CD4-positive, alpha-beta T cell (primary cell): Measurements from ENCODE around the gene TEAD2. TPM values are rescaled to one million over a fixed set of nuclear protein-coding genes. Genes with fewer than 3 reads are reported as not detected.

Source experiments
- ATAC-seq: fragments of 200-7000 bp; cut with Tn5 transposase; one replicate; pipeline ENCODE4 v1.10.0; 2022; ENCODE audit warnings: mild to moderate bottlenecking; ENCODE audit not compliant: poor library complexity
- CTCF ChIA-PET: fragments of 350-600 bp; sonication (Branson Sonifier 250); formaldehyde crosslinking; loops from one replicate; lab custom pipeline; 2021; ENCODE audit warnings: antibody characterized with exemption, inconsistent platforms; lab: Charles Lee
- POLR2A ChIA-PET: fragments of 350-600 bp; sonication (Branson Sonifier 250); formaldehyde crosslinking; loops from one replicate; lab custom pipeline; 2021; ENCODE audit warnings: antibody characterized with exemption, inconsistent platforms; lab: Charles Lee
- DNase-seq, 14 experiments: peaks; one replicate each; pipeline ENCODE4 v3.0.0-alpha.2; 2013 to 2020; ENCODE audit warnings: mixed read lengths in 2 of 14
- H3K27ac ChIP-seq, 2 donors: one replicate each; pipeline versions ENCODE4 v1.5.1 to v1.7.0; 2013; ENCODE audit warnings: low read length in 2 of 2, low read depth in 1 of 2, mild to moderate bottlenecking in 1 of 2
- H3K27me3 ChIP-seq, 2 experiments: 1 replicate in 1 of 2; 2 replicates in 1 of 2; pipeline versions ENCODE4 v1.6.1 to v1.7.0; 2013; ENCODE audit warnings: low read length in 2 of 2, control low read depth in 1 of 2, mild to moderate bottlenecking in 1 of 2, moderate library complexity in 1 of 2; ENCODE audit not compliant: insufficient read depth in 2 of 2, control insufficient read depth in 1 of 2
- H3K36me3 ChIP-seq: one replicate; pipeline ENCODE4 v1.6.1; 2013; ENCODE audit warnings: low read length, control low read depth; ENCODE audit not compliant: insufficient read depth
- H3K4me1 ChIP-seq: one replicate; pipeline ENCODE4 v1.6.1; 2013; ENCODE audit warnings: low read length, control low read depth; ENCODE audit not compliant: insufficient read depth
- H3K4me3 ChIP-seq: one replicate; pipeline ENCODE4 v1.5.1; 2013; ENCODE audit warnings: mild to moderate bottlenecking, low read length, moderate library complexity
- H3K9me3 ChIP-seq, 2 experiments: 1 replicate in 1 of 2; 2 replicates in 1 of 2; pipeline versions ENCODE4 v1.6.1 to v1.7.0; 2013; ENCODE audit warnings: low read length in 2 of 2, mild to moderate bottlenecking in 2 of 2, control low read depth in 1 of 2, moderate library complexity in 1 of 2; ENCODE audit not compliant: control insufficient read depth in 1 of 2, insufficient read depth in 1 of 2
- H3K27ac Mint-ChIP-seq: one replicate; pipeline ENCODE4 v1.8.0; 2020; ENCODE audit warnings: mixed read lengths
- H3K27me3 Mint-ChIP-seq: one replicate; pipeline ENCODE4 v1.8.0; 2021; ENCODE audit warnings: mixed read lengths
- H3K36me3 Mint-ChIP-seq: one replicate; pipeline ENCODE4 v1.8.0; 2021; ENCODE audit warnings: low read depth, mixed read lengths
- H3K4me1 Mint-ChIP-seq: one replicate; pipeline ENCODE4 v1.8.0; 2021; ENCODE audit warnings: low read depth, mixed read lengths
- H3K4me3 Mint-ChIP-seq: one replicate; pipeline ENCODE4 v1.8.0; 2020; ENCODE audit warnings: mild to moderate bottlenecking, mixed read lengths
- H3K9me3 Mint-ChIP-seq: one replicate; pipeline ENCODE4 v1.8.0; 2020; ENCODE audit warnings: mixed read lengths
- CTCF ChIP-seq: fragments of 200-600 bp; IDR thresholded peaks from one replicate; pipeline ENCODE4 v1.8.0; 2022; ENCODE audit warnings: antibody characterized with exemption, mild to moderate bottlenecking
- intact Hi-C, 2 experiments: fragments of 100-400 bp; cut with DNase I in 1 of 2; cut with micrococcal nuclease in 1 of 2; formaldehyde crosslinking; loops; one replicate each; pipeline versions ENCODE4 v1.15.1 to v1.9.0; 2023 to 2025; cut with DNase I, micrococcal nuclease
- total RNA-seq, 174 experiments: library from RNA in 2 of 174; stranded (reverse) in 2 of 174; gene quantifications; one replicate each; pipeline ENCODE4 v1.2.3 and lab custom pipeline; 2021 to 2026

Gene TEAD2
- total RNA-seq, 2 experiments from 2014 or later: not detected

- Mint-ChIP-seq H3K27ac (no peak overlapping the region), H3K4me3 (no peak overlapping the region), H3K9me3 (no peaks in the 10 kb centered on the region), H3K27me3 (no peaks in the 10 kb centered on the region), H3K4me1 (peaks cover 19% of the 10 kb centered on the region), H3K36me3 (no peaks in the 10 kb centered on the region)
- Histone ChIP-seq H3K4me1 (peaks cover 23% of the 10 kb centered on the region), H3K27me3 (no peaks in the 10 kb centered on the region), H3K27ac (no peak overlapping the region), H3K4me3 (no peak overlapping the region), H3K9me3 (no peaks in the 10 kb centered on the region), H3K36me3 (no peaks in the 10 kb centered on the region)
- ATAC-seq (no peak), DNase-seq (peak in 1 of 14 experiments; percentile 30)
- intact Hi-C loops: loop anchor here (5.0 to 10.0 kb wide), 3 partner anchors 154 to 287 kb away; partner anchors contain the start of gene PRMT1 (in 1 of the 2)
- no peak for TF ChIP-seq CTCF
- CTCF ChIA-PET: interaction anchor here (1.8 to 2.5 kb wide), 5 partner anchors 16 to 180 kb away, joined by 7 to 17 read pairs (median 12); no protein-coding TSS in a partner anchor
- POLR2A ChIA-PET: no interaction called here
Observed at GRCh38 chr19:49390131-49390928, 28.1 kb upstream of the TEAD2 start.

GRCh38 chr19:49389406-49389805 lies 27.2 kb upstream of the TEAD2 start:
- TF ChIP-seq CTCF: no peak
- H3K4me1 ChIP-seq: peaks cover 23% of the 10 kb centered on the region
- POLR2A ChIA-PET: interaction anchor here (2.2 kb wide), 1 partner anchor 80 kb away, joined by 5 read pairs; no protein-coding TSS in a partner anchor
- CTCF ChIA-PET: no interaction called here
- H3K27me3 ChIP-seq: no peaks in the 10 kb centered on the region
- H3K4me3 ChIP-seq: no peak overlapping the region
- DNase-seq (no peak), ATAC-seq (no peak)
- intact Hi-C loops: no loop called here
- no peaks in the 10 kb centered on the region for H3K36me3 ChIP-seq
- Mint-ChIP-seq H3K36me3 (no peaks in the 10 kb centered on the region), H3K27ac (no peak overlapping the region), H3K9me3 (no peaks in the 10 kb centered on the region), H3K4me1 (peaks cover 19% of the 10 kb centered on the region), H3K27me3 (no peaks in the 10 kb centered on the region), H3K4me3 (no peak overlapping the region)
- no peak overlapping the region for H3K27ac ChIP-seq
- H3K9me3 ChIP-seq: no peaks in the 10 kb centered on the region

- H3K4me3 Mint-ChIP-seq: peak within 1 kb of the TSS; percentile 62
- peak within 1 kb of the TSS; percentile 81 for H3K27ac Mint-ChIP-seq
- Histone ChIP-seq H3K4me1 (peaks cover 20% of the 10 kb centered on the region), H3K4me3 (no peak within 1 kb of the TSS), H3K9me3 (no peaks in the 10 kb centered on the region), H3K36me3 (no peaks in the 10 kb centered on the region), H3K27me3 (no peaks in the 10 kb centered on the region), H3K27ac (no peak within 1 kb of the TSS)
- ChIA-PET POLR2A (interaction anchor here (0.6 to 2.2 kb wide), 3 partner anchors 25 to 82 kb away, joined by 3 to 5 read pairs (median 3); no protein-coding TSS in a partner anchor), CTCF (no interaction called here)
- H3K36me3 Mint-ChIP-seq: no peaks in the 10 kb centered on the region
- H3K4me1 Mint-ChIP-seq: peaks cover 19% of the 10 kb centered on the region
- peak; percentile 81 for ATAC-seq
- peak; percentile 70 to 96 (median 82) for DNase-seq
- no peak for TF ChIP-seq CTCF
- intact Hi-C loops: no loop called here
- no peaks in the 10 kb centered on the region for H3K27me3 Mint-ChIP-seq
- H3K9me3 Mint-ChIP-seq: peaks cover 3% of the 10 kb centered on the region
Observed at GRCh38 chr19:49387936-49388372, 25.7 kb upstream of the TEAD2 start, which contains the start of gene KASH5. Gene KASH5, plus strand, starts transcription at chr19:49388249. Its CDS starts 2,635 bp downstream, at chr19:49390884.
